Hematopoietic multipotent progenitor cell treated with erythropoietin and hydrocortisone succinate and interleukin-3 and kit ligand, for 17 days (in vitro differentiated cells): ENCODE measurements around the gene ASB5.

Source experiments
- DNase-seq: peaks from one replicate; pipeline ENCODE4 v3.0.0-alpha.2; 2015; ENCODE audit warnings: low spot score

The ASB5 gene

DNA sequence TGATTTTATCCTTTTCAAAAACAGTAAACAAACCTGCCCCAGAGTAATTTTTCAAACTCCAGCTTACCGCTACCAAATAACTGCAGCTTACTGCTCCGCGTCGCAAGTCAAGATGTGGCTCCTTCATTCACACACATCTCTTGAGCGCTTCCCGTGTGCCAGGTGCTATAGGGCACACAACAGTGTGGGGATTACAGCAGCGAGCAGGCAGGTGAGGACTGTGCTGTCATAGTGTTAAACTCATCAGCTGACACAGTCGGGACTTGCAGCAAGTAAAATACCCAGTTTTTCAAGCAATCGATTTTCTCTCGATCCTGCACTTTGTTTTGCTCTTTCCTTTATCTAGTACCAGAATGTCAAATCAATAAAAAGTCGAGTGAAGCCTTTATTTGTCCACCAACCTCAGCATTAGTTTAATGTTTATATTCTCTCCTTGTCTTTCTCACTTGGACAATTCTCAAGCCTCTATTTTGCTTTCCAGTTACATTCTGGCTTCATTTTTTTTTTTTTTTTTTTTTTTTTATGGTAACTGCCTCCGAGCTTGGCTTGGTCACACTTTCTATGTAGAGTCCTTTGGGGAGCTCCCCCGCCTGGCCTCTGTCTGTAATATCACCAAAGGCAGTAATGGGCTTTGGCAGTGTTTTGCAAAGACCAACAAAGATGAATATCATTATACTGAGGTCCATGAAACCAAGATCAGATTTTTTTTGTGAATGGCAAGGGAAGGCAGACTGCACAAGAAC, 8.3 kb upstream of the ASB5 start:
- no peak for DNase-seq

DNA sequence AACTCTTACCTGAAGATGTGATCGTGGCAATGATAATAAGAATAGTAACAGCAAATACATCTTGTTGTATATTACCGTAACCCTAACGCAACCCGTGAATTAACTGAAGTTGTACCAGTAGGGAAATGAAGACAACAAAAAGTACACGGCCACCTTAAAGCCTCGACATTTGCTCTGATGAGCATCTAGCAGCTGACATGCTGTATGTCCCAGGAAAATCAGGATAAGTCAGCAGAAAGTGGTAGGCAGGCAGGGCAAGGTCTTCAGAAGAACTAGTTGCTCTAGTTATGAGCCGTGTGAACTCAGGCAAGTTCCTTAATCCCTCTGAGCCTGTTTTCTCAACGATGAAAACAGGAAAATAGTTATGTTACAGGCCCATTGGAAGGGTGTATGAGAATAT, 7.7 kb upstream of the ASB5 start:
- no peak for DNase-seq

DNA sequence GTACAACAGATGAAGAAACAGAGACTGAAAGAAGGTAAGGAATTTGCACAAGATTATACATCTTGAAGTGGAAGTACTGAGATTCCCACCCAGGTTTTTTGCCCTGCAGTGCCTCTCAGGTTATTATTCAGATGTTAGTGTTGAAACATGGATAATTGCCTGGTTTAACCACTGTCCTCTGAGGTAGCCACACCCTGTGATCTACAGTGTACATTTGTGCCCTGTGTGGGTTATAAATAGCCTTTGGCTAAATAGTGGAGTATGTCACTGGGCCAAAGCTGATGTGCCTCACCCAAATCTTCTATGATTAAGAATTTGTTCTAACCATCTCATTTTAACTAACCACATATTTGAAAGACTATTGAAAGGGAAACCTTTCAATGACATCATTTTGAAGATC, 5.4 kb upstream of the ASB5 start:
- no peak for DNase-seq

DNA sequence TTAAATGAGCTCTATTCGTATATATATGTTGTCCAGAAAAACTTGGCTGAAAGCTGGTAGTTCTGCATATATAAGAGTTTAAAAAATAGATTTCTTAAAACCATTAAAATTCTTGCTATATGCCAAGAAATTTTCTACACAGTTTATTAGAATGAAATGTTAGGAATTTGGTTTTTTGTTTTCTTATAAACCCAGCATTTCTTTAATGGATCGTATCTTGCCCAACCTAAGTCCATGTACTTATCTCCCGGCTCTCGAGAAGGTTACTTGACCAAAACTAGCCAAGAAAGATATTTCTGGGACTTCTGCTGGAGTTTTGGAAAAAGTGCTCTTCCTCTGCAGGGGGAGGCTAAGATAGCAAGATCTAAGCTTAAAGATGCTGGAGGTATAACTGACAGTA, 4.7 kb upstream of the ASB5 start:
- DNase-seq = no peak

DNA sequence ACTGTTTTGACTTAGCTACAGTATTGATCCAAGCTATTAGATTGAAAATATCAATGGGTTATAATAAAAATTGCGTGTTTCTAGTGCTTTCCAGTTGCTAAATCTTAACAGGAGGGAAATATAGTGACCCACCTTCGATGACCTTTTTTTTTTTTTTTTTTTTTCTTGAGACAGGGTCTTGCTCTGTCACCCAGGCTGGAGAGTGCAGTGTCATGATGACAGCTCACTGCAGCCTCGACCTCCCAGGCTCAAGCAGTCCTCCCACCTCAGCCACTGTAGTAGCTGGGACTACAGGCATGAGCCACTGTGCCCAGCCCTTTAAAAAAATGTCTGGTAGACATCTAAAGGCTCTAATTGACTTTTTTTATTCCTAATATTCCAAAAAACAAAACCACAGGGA, 3.8 kb upstream of the ASB5 start:
- DNase-seq = no peak

DNA sequence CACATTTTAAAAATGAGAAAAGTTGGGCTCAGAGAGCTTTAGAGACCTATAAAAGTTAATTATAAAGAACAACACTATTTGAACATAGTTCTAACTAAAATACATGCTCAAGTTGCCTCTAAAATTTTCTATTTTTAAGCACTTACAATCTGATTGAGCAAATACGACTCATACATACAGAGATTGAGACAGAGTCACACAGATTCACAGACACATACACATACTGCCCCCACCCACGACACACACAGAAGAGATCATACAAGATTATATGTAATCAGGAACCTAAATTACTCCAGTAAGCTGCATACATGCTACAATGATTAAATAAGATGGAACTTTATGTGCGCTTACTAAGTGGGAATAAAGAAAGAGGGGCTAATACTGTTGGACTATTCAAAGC, 2.7 kb upstream of the ASB5 start:
- DNase-seq = no peak

DNA sequence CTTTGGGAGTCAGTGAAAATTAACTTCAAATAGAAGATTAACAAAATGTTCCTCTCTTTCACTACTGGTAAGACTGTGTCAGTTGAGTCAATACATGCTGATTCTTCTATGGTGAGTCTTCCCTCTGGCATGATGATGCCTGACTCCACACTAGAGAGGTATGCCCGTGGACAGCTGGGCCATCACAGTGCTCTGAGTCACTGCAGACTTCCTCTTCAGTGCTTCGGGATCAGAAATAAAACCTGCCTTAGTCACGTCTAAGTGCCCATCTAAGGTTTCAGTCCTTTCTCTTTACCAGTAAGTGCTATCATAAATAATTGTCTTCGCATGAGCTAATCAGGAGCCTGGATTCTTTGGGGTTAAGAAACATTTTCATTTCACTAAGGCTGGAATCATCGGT, 1.6 kb upstream of the ASB5 start:
- DNase-seq = no peak

DNA sequence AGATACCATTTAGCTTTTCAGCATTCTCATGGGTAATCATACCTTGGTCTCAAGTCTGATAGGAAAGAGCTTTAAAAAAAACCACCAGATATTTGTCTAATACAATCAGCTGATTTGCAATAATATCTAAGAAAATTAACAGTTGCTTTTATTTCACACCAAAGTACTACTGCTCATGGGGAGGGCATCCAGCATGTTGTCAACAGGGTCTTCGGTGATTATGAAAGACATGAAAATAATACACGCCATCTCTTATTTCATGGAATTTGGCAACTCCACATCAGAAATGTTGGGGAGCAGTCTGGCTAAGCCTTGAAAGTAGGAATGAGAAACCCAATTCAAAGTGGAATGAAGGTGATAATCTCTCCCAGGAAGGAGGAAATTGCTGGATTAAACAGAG, 3.0 kb downstream of the ASB5 start:
- no peak for DNase-seq

DNA sequence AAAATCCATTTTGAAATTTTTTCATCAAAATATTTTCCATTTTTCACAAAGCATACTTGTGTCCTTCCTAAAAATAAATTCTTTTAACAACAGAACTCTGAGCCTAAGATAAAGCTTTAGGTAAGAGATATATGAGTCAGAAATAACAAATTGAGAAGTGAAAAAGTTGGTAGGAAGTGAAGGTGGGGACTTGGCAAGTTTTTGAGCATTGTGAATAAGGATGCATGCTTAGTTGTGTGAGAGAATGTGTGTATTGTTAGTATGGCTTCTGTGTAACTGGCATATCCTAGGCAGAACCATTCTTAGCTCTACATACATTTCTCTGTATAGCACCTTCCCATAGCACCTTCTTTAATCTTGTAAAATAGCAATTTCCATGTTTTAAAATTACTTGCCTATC, 6.8 kb downstream of the ASB5 start:
- no peak for DNase-seq

DNA sequence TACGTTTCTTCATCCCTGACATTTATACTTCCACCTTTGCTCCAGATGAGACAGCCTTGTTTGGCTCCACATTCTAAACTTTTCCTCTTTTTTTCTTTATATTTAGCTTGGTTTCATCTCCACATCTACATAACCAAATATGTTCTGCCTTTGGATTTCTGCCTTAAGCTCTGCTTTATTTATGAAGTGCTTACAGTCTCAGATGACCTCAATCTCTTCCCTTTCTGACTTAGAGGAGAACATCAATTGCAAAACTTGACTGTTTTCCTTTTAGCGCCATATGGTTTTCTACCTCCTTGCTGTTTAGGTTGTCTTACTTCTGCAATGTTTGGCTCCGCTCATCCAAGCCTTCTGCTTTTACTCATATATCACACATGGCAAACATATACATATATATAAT, 7.5 kb downstream of the ASB5 start:
- DNase-seq = no peak

DNA sequence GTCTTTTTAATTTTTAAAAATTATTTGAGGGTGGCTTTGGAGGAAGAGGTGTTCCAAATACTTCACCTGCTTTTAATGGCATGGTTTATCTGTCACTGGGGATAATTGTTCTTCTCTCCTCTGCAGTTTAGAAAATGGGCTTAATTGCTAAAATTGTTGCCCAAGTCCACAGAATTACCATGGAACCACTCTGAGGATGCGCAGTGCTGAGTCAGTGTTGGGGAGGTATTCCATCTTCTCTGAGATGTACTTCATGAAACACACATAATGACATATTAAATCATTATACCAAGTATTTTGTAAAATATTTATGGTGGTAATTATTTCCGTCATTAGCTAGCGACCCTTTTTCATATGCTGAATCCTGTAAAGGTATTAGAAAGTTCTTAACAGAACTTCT, 8.0 kb downstream of the ASB5 start:
- DNase-seq = no peak

DNA sequence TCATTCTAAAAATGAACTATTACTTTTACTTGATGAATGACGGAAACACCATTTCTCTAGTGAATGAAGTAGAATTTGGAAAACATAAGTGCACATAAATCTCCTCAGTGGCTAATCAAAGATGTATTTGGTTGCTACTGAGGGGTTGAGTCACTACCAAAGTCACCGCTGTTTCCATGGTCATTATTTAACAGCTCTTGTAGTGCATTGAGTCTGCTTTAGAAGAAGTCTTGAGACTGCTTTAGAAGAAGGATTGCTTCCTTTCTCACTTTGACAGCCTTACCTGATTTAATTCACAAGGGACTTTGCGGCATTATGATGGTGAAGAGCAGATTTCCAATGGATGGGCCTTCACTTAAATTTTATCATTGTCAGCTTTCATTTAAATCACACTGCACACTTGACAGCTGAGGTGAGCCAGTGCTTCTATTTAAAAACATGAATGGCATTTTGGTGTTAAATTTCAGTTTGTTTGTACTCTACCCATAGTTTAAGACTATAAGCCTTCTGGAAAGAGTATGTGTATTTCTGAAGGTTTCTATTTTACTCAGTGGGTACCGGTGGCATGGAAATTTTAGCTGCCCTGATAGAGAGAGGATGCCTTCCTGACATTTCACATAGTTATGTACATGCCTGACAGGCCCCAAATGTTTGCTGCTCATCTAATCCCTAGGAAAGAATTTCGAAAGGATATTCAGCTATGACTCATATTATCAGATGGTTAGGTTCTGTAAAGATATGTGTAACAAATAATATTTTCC, 9.5 kb downstream of the ASB5 start:
- DNase-seq = no peak

DNA sequence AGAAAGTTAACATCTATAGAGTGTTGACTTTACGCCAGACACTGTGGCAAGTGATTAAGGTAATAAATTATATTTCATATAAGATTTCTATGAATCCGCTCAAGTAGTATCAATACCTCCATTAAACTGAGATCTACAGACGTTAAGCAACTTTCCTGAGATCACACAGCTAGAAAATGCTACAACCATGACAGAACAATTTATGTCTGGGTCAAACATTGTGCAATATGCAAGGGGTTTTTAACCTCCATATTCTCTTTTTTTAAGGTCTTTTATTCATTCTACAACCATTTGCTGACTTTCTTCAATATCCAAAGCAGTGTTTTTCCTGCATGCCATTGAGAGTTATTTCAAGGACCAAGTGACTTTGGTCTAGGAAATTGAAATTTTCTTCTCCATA, 10.9 kb downstream of the ASB5 start:
- no peak for DNase-seq

DNA sequence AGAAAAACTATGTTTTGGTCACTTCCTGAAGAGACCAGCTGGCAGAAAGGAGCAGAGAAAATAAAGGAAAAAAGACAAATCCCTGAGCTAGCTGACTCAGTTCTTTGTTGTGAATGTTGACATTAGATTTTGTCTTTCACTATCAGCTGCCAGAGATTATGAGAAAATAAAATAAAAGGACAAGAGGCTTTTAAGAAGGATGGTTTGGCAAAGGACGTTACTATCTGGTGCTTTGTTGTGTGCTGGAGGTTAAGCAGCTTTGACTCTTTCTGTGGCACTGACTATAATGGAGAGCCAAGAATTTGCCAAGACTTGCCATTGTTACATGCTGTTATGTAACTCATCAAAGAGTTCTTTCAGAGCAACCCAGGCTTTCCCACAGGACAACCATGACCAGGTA, 12.1 kb downstream of the ASB5 start:
- no peak for DNase-seq

DNA sequence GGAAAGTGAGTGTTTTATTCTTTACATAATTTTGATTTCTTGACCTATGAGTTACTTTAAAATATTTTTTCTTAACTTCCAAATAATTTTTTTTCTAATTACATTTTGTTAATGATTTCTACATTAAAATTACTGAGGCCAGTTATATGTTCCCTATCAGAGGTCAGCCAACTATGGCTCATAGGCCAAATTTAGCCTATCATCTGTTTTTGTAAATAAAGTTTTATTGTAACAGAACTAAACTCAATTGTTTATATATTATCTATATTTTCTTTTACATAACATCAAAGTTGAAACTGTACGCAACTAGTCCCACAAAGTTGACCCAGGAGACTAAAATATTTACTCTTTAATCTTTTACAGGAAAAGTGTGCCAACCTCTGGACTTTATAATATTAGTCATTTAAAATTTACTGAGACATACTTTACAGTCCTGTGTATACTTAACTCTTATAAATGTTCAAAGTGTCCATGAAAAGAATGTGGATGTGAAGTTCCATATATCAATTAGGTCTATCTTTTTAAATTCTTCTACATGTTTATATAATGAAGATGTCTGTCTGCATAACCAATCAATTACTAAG, 26.2 kb downstream of the ASB5 start:
- no peak for DNase-seq

DNA sequence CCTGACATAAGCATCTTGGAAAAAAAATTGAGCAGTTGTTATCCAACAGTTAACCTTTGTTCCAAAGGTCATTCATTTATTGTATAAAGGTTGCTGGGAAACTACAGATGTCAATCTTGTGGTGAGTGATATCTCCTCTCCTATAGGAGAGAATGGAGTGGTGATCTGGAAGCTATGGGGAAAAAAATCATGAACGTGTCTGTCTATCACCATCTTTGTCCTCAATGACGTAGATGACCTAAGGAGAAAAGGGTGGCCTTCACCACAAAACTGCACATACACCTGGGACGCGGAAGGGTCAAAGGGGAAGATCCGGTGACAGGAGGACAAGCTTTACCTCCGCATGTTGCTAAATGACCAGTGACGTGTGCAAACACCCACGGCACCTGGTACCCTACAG, 27.3 kb downstream of the ASB5 start:
- DNase-seq = no peak

DNA sequence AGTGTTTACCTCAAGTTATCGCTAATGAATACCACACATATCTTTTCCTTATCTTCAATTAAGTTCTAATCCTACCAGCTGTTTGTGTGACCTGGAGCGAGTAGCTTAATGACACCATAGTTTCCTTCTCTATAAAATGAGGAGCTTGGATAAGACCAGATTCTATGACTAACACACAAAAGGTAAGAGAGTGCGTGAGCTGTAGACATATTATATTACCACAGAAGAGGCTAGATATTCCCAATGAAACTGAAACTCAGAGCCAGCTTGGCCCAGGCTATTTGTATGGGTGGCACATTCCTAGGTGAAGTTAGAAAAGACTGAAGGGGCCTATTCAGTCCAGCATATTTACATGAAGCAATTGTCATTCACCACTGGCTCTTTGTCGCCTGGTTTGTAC, 30.2 kb downstream of the ASB5 start:
- no peak for DNase-seq

DNA sequence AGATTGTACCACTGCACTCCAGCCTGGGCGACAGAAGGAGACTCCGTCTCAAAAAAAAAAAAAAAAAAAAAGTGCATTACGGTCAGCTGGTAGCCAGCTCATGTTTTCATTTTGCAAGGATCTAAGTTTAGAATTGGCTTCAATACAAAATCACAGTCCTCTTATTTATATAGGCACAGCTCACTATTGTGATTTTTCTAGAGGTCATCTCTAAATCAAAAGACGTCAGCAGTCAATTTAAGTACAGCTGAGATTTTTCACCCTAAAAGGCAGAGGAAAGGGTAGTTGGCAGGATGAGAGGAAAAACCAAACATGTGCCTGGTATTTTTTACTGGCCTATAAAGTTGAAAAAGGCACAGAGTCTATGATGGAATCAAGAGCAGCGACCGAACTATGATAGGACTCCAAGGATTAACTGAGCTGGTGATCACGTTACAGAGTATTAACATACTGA, 30.8 kb downstream of the ASB5 start:
- no peak for DNase-seq

DNA sequence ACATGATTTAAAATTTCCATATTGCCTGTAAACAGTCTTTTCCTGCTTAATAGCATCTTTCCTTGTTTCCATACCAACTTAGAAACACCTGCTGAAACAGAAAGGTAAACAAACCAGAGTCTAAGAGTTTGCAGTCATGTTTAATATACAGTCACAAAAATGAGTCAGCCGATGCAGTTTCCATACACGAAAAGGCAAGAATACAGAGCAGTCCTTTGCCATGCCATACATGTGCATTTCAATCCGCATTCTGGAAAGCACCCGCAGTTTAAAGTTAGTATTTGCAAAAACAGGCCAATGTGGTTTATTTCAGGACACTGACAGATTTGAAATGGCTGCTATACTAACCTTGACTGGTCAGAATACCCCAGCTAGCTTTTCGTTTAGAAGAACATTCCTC, 32.1 kb downstream of the ASB5 start:
- DNase-seq = no peak

DNA sequence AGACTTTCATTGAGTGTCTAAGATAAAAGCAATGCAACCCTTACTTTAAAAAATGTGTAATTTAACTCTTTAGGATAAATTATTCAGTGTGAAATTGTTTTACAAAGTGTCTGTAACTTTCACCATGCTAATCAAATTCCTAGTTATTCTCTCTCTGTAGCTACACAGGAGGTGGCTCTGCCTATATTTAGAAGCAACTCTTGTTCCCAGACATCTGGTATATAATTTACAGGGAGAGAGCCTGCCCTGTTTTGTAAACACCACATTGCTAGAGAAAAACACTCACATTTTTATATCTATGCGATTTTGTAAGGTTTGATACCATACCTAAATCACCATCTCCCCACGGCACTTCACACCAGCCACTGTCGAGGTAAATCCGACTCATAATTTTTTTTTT, 38.2 kb downstream of the ASB5 start:
- DNase-seq = no peak

DNA sequence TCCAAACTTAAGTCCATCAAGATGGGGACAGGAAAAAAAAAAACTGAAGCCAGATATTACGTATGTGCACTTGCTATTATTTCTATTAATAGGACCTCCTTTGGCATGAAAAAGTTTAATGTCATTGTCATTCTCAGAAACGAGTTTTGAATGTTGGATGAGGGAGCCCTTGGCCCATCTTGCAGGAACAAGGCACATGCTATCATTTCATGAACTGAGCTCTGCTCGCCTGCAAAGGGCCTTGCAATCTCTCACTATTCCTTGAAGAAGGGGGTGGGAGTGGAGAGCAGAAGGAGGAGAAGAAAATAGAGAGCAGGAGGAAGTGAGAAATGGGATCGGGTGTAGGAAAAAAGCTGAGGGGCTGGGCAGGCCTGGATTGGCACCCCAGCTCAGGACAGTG, 39.4 kb downstream of the ASB5 start:
- DNase-seq = no peak

DNA sequence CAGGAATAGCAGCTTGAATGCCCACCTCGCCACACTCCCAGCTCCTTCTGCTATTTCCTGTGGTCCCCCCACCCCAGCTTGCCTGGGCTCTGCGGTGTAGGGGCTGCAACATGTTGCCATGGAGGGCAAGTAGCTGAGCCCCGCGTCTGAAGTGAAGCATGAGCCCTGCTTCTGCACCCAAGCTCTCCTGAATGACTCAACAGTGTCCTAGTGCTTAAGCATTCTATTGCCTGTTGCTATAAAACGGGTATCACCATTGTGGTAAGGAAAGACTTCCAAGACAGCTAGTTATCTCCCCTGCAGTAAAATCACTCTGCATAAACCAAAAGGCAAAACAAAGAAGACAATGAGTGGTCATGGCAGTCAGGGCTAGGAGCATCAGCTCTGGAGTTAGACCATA, 42.3 kb downstream of the ASB5 start:
- no peak for DNase-seq

DNA sequence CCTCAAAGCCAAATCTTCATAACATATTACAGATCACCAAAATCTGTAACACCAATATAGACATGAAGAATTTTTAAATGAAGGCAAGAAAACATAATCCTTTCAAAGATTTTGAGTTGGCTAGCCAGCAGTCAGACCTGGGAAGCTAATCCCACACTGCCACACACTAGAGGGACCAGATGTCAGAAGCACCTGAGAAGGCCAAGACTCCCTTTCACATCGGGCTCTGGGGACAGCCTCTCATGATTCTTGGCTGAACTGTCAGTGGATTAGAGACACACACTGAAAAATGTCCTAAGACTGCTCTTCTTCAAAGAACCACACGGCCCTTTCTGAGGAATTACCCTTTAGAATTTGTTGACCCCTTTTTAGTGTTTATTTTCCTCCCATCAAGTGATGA, 45.5 kb downstream of the ASB5 start:
- DNase-seq = no peak

DNA sequence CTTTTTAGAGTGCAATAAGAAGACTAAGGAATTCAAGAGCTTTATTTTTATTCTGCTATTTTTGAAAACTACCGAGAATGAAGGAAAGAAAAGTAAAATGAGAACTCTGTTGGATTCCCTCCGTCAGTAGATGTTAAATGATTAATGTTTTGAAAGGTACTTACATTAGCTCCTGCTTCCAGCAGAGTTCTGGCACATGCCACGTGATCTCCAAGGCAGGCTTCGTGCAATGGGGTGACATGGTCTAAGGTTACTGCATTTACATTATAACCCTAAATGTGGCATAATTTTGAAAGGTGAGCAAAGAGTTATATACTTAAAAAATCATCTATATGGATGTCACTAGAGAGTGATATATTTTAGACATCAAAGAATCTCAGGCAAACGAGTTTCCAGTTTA, 46.9 kb downstream of the ASB5 start:
- DNase-seq = no peak
